K562 (cell line): ENCODE results near the gene HOXA10. TPM values are rescaled to one million over a fixed set of nuclear protein-coding genes. Genes with fewer than 3 reads are reported as not detected.

Source experiments
- CC2D1A ChIP-seq: fragments of 450-650 bp; IDR thresholded peaks from 2 replicates; pipeline ENCODE4 v1.6.1; 2017; ENCODE audit warnings: mild to moderate bottlenecking
- GABPB1 ChIP-seq: sonication (generic); formaldehyde crosslinking; IDR thresholded peaks from 2 replicates; pipeline ENCODE4 v1.8.0; 2022; ENCODE audit warnings: mild to moderate bottlenecking, missing genetic modification reagents
- SP2 ChIP-seq: IDR thresholded peaks from 2 replicates; pipeline ENCODE4 v1.6.1; 2011; ENCODE audit warnings: mild to moderate bottlenecking, low read depth, low read length, moderate library complexity; ENCODE audit not compliant: poor library complexity, severe bottlenecking; ENCODE audit errors: extremely low read depth
- polyA plus RNA-seq, 8 experiments: library from polyadenylated mRNA; depleted of rRNA in 4 of 8; stranded (reverse) in 5 of 8; unstranded in 3 of 8; fragments of >200 nt; fragmentation: Nextera tagmentation in 2 of 8; fragmentation: Illumina TruSeq in 1 of 8; extraction: Ambion mirVana in 2 of 8; extraction: Trizol in 1 of 8; gene quantifications; 2 replicates each; pipeline versions ENCODE4 v1.2.1 to v1.2.3, GENCODE V29; 2011 to 2014; ENCODE audit warnings: inconsistent platforms in 1 of 8, missing spikeins in 1 of 8
- total RNA-seq, 7 experiments: library from RNA; depleted of rRNA in 6 of 7; stranded (reverse); fragments of >200 nt in 6 of 7; fragmentation: Illumina TruSeq in 2 of 7; extraction: Trizol in 2 of 7; gene quantifications; 2 replicates each; pipeline versions ENCODE4 v1.2.1 to v1.2.3, GENCODE V29; 2011 to 2021; ENCODE audit warnings: low replicate concordance in 1 of 7
- TF ChIP-seq, protein P1 (sequence below): sonication (generic); formaldehyde crosslinking; IDR thresholded peaks from 2 replicates; pipeline ENCODE4 v1.8.0; 2023; ENCODE audit warnings: missing genetic modification reagents, mild to moderate bottlenecking, borderline replicate concordance

Gene HOXA10
- total and polyA plus RNA-seq, 9 of the 15 experiments (the other 6 are each of a cell fraction or from before 2014, with no cell fraction given) = not detected

DNA sequence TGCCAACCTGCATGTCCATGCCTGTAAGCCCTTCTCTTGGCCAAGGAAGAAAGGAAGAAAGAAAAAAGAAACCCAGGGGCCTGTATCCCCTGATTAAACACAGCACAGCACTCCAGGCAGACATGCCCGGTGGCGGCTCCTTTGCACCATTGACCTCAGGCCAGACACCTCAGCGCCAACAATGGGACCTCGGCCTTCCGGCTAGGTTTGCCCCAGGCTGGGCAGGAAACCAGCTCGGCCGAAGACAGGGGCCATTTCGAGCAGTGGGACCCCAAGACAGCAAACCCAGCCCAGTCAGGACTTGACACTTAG, 2.8 kb downstream of the HOXA10 start (continued):
- TF ChIP-seq, protein P1, sequence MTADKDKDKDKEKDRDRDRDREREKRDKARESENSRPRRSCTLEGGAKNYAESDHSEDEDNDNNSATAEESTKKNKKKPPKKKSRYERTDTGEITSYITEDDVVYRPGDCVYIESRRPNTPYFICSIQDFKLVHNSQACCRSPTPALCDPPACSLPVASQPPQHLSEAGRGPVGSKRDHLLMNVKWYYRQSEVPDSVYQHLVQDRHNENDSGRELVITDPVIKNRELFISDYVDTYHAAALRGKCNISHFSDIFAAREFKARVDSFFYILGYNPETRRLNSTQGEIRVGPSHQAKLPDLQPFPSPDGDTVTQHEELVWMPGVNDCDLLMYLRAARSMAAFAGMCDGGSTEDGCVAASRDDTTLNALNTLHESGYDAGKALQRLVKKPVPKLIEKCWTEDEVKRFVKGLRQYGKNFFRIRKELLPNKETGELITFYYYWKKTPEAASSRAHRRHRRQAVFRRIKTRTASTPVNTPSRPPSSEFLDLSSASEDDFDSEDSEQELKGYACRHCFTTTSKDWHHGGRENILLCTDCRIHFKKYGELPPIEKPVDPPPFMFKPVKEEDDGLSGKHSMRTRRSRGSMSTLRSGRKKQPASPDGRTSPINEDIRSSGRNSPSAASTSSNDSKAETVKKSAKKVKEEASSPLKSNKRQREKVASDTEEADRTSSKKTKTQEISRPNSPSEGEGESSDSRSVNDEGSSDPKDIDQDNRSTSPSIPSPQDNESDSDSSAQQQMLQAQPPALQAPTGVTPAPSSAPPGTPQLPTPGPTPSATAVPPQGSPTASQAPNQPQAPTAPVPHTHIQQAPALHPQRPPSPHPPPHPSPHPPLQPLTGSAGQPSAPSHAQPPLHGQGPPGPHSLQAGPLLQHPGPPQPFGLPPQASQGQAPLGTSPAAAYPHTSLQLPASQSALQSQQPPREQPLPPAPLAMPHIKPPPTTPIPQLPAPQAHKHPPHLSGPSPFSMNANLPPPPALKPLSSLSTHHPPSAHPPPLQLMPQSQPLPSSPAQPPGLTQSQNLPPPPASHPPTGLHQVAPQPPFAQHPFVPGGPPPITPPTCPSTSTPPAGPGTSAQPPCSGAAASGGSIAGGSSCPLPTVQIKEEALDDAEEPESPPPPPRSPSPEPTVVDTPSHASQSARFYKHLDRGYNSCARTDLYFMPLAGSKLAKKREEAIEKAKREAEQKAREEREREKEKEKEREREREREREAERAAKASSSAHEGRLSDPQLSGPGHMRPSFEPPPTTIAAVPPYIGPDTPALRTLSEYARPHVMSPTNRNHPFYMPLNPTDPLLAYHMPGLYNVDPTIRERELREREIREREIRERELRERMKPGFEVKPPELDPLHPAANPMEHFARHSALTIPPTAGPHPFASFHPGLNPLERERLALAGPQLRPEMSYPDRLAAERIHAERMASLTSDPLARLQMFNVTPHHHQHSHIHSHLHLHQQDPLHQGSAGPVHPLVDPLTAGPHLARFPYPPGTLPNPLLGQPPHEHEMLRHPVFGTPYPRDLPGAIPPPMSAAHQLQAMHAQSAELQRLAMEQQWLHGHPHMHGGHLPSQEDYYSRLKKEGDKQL (CRISPR knock-in tag) = no peak
- TF ChIP-seq CC2D1A (no peak), SP2 (no peak), GABPB1 (CRISPR knock-in tag) (no peak)
- TF ChIP-seq, all 486 proteins: peak for 0
